Choroid plexus epithelial cell (primary cell): ENCODE results near the gene TAAR1.
"Not testable (repeated sequence)": the region's sequence is repeated elsewhere in the genome, so short reads cannot be mapped to it uniquely, and the experiment has no call there.

Source experiments
- DNase-seq: peaks from one replicate; pipeline ENCODE4 v3.0.0-alpha.2; 2010; ENCODE audit warnings: low read depth
- H3K4me3 ChIP-seq: 2 replicates; pipeline ENCODE4 v1.5.1; 2011; ENCODE audit warnings: low read depth, mild to moderate bottlenecking, control low read depth, low read length, moderate library complexity
- CTCF ChIP-seq: conservative IDR thresholded peaks from 2 replicates; pipeline ENCODE4 v1.5.1; 2011; ENCODE audit warnings: low read depth, mild to moderate bottlenecking, control low read depth, inconsistent platforms, low read length, moderate library complexity

The TAAR1 gene

GRCh38 chr6:132663661-132664060, 4.7 kb upstream of the TAAR1 start:
- DNase-seq: no peak
- TF ChIP-seq CTCF: no peak
- H3K4me3 ChIP-seq: no peak overlapping the region

- DNase-seq: no peak
- no peak overlapping the region for H3K4me3 ChIP-seq
- no peak for TF ChIP-seq CTCF
Measured at GRCh38 chr6:132661906-132662305, 2.9 kb upstream of the TAAR1 start.

- no peak for DNase-seq
- no peak for TF ChIP-seq CTCF
- no peak overlapping the region for H3K4me3 ChIP-seq
Measured at GRCh38 chr6:132651062-132651461, 7.9 kb downstream of the TAAR1 start.

DNA sequence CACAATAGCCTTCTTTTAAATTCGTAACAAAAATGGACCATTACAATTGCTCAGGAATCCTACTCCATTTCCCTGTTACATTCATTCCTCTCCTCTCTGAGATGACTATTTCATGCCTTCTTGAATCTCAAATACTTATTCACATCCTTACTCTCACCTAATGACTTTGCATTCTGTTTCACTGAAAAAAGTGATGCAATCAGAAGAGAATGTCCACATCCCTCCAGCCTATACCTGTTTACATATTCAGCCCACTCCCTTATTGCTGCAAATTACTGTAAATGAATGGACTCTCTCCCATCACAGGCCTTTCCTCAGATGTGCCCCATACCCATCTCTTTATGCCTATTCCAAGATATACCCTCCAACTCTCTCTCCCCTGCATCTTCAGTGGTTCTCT, 8.6 kb downstream of the TAAR1 start:
- no peak for TF ChIP-seq CTCF

DNA sequence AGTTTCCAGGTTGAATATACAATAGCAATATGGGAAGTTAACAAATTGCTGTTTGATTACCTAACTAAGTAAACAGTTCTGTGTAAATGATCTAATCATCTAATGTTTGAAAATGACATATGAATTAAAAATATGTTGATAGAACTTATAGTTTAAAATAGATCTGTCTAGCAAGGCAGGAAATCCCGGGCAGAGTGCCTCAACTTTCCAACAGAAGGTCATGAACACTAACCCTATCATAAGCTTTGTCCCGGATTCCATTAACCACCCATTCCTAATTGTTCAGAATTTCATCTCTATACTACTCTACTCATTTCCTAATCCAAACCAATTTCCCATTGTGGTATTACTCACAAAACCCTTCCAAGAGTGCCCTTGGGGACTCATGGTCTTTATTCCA, 10.2 kb downstream of the TAAR1 start:
- no peak for TF ChIP-seq CTCF
- DNase-seq: no peak
- H3K4me3 ChIP-seq: no peak overlapping the region

More for the DNA sequence above, 8.6 kb downstream of the TAAR1 start:
- peak; percentile 11 for DNase-seq
- no peak overlapping the region for H3K4me3 ChIP-seq

GRCh38 chr6:132648356-132648755, 10.6 kb downstream of the TAAR1 start:
- DNase-seq: peak; percentile 86
- H3K4me3 ChIP-seq: no peak overlapping the region
- no peak for TF ChIP-seq CTCF

- no peak for DNase-seq
- H3K4me3 ChIP-seq: no peak overlapping the region
- no peak for TF ChIP-seq CTCF
Measured at GRCh38 chr6:132643547-132643946, 15.4 kb downstream of the TAAR1 start.

GRCh38 chr6:132637135-132637534, 21.8 kb downstream of the TAAR1 start:
- DNase-seq, H3K4me3 ChIP-seq: not testable (repeated sequence)

DNA sequence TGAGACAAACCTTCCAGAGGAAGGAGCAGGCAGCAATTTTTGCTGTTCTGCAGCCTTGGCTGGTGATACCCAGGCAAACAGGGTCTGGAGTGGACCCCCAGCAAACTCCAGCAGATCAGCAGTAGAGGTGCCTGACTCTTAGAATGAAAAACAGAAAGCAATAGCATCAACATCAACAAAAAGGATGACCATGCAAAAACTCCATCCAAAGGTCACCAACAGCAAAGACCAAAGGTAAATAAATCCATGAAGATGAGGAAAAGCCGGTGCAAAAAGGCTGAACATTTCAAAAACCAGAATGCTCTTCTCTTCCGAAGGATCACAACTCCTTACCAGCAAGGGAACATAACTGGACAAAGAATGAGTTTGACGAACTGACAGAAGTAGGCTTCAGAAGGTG, 23.1 kb downstream of the TAAR1 start:
- H3K4me3 ChIP-seq, DNase-seq: not testable (repeated sequence)

GRCh38 chr6:132635288-132635687, 23.7 kb downstream of the TAAR1 start:
- not testable (repeated sequence) for H3K4me3 ChIP-seq

More at GRCh38 chr6:132635288-132635687, 23.7 kb downstream of the TAAR1 start:
- DNase-seq: not testable (repeated sequence)
